NCI-H345 treated with DMSO at 0.1 percent for 48 hours (cell line): ENCODE measurements around the gene FAM200B.
"Not testable (repeated sequence)": the region's sequence is repeated elsewhere in the genome, so short reads cannot be mapped to it uniquely, and the experiment has no call there.

Experiments
- DNase-seq: peaks from one replicate; lab custom pipeline; 2025; ENCODE audit not compliant: unreplicated experiment; lab: John Stamatoyannopoulos, UW

The FAM200B gene

GRCh38 chr4:15733061-15733460 is 51.4 kb downstream of the FAM200B start:
- not testable (repeated sequence) for DNase-seq

DNA sequence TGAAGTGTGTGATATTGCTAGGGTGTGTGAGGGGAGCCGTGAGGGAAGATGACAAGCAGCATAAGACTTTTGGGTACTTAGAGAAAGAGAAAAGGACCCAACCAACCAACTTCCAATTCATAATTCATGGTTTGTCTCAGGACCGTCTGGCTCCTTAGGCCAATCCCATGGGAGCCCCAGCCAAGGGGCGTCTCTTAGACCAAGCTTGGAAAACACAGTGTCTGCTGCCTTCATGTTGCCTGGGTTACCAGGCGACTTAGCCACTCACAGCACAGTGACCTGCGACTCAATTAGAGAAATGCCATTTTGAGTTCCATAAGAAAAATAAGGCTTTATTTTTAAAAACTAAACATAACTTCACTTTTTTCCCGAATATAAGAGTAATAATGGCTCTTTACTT is 53.9 kb downstream of the FAM200B start:
- no peak for DNase-seq

GRCh38 chr4:15736514-15737050 is 55.0 kb downstream of the FAM200B start:
- DNase-seq: no peak

GRCh38 chr4:15737255-15737654 is 55.6 kb downstream of the FAM200B start:
- no peak for DNase-seq

- DNase-seq: no peak
These were observed 57.2 kb downstream of the FAM200B start for GRCh38 chr4:15738877-15739276.
